ENCODE data around the gene OR4A5.
"Not testable (repeated sequence)": the region's sequence is repeated elsewhere in the genome, so short reads cannot be mapped to it uniquely, and the experiment has no call there.

Gene OR4A5, protein sequence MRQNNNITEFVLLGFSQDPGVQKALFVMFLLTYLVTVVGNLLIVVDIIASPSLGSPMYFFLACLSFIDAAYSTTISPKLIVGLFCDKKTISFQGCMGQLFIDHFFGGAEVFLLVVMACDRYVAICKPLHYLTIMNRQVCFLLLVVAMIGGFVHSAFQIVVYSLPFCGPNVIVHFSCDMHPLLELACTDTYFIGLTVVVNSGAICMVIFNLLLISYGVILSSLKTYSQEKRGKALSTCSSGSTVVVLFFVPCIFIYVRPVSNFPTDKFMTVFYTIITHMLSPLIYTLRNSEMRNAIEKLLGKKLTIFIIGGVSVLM

DNA sequence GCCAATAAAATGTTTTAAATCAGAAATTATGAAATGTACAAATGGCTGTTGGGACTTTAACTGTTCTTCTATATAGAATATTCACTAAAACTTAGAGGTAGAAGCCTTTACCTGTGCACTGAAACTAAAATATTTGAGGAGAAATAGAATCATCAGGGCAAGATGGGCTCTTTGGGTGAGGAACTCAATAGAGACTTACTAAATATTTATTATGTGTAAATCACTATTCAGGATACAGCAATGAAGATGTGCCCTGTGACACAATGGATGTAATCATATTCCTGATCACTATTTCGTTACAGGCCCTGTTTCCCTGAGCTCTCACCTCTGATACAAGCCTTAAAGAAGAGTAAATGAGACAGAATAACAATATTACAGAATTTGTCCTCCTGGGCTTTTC is at the start of gene OR4A5:
Gene OR4A5, plus strand, starts transcription at position 301 of the 400 bp plus-strand sequence. Its CDS starts 53 bp downstream, at position 354.
- DNase-seq = not testable (repeated sequence)

DNA sequence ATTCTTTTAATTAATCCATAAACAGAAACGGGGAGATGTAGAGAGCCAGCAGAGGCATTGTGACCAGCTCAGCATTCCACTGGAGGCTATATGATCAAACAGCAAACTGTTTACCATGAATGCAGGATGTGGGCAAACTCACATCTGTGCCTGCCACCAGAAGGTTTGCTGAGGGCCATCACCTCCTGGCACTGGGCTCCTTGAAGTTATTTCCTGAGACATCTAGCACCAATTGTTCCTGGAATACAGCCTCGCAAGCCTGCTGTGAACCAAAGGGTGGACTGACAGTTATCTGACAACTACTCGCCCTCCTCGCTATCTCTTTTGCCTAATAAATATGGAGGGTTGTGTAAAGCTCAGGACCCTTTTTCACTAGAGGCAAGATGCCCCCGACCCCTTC is 13.5 kb downstream of the OR4A5 start:
- not testable (repeated sequence) for DNase-seq
